PFSK-1 (cell line): ENCODE results near the gene CLCA1.

Experiments used
- POLR2AphosphoS5 ChIP-seq: IDR thresholded peaks from 2 replicates; pipeline ENCODE4 v1.6.1; 2012; ENCODE audit warnings: low read depth, mild to moderate bottlenecking, control low read depth, low read length, moderate library complexity
- TAF1 ChIP-seq: IDR thresholded peaks from 2 replicates; pipeline ENCODE4 v1.6.1; 2012; ENCODE audit warnings: low read length, control low read depth, borderline replicate concordance; ENCODE audit not compliant: insufficient read depth

GRCh38 chr1:86538775-86539174 lies 70.0 kb downstream of the CLCA1 start:
- TF ChIP-seq POLR2AphosphoS5 (no peak), TAF1 (no peak)
